NCI-H2107 treated with DMSO at 0.1 percent for 48 hours (cell line): ENCODE measurements around the gene LDLRAD4.

Experiments
- DNase-seq: peaks from one replicate; lab custom pipeline; 2025; ENCODE audit not compliant: unreplicated experiment; lab: John Stamatoyannopoulos, UW

Gene LDLRAD4

GRCh38 chr18:13264091-13265007, 45.8 kb downstream of the LDLRAD4 start:
- DNase-seq = no peak

DNA sequence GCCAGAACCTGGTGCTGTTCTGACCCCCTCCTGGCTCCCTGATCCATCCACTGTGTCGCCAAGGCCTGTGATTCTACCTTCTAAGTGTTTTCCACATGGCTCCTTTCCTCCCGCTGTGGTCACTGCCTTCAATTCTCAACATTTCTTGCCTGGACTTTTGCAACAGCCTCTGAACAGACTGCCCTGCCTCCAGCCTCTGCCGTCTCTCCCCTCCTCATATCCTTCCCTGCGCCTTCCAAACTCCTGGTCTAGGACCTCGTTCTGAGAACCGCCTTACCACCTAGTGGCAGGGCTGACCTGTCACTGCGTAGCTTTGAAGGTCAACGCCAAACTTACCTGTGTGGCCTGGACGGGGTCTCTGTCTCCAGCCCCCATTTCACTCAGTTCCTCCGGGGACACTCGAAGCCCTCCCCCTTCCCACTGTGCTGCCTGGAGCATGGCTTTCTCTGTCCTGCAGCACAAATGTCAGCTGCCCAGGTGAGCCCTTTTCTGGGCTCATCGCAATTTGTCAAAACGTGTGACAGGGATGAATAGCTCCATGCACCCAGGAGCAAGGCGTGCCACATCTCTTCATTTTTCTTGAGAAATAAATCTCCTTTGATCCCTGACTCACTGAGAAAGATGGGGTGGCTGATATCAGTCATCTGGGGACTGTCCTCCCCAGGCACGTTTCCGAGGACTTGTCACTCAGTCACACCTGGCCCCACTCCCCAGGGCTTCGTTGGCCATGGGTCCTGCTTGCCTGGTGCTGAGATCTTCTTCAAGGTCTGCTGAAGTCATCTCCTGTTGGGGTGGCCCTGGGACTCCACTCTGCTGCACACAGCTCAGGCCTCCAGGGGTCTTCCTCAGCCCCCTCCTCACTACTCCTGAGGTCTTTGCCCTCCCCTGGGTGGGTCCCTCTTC, 46.7 kb downstream of the LDLRAD4 start:
- no peak for DNase-seq

GRCh38 chr18:13265911-13266217, 47.3 kb downstream of the LDLRAD4 start:
- DNase-seq = no peak

- no peak for DNase-seq
These were observed 47.9 kb downstream of the LDLRAD4 start for GRCh38 chr18:13266218-13267100.

- DNase-seq = no peak
These were observed 48.9 kb downstream of the LDLRAD4 start for GRCh38 chr18:13267431-13267873.

DNA sequence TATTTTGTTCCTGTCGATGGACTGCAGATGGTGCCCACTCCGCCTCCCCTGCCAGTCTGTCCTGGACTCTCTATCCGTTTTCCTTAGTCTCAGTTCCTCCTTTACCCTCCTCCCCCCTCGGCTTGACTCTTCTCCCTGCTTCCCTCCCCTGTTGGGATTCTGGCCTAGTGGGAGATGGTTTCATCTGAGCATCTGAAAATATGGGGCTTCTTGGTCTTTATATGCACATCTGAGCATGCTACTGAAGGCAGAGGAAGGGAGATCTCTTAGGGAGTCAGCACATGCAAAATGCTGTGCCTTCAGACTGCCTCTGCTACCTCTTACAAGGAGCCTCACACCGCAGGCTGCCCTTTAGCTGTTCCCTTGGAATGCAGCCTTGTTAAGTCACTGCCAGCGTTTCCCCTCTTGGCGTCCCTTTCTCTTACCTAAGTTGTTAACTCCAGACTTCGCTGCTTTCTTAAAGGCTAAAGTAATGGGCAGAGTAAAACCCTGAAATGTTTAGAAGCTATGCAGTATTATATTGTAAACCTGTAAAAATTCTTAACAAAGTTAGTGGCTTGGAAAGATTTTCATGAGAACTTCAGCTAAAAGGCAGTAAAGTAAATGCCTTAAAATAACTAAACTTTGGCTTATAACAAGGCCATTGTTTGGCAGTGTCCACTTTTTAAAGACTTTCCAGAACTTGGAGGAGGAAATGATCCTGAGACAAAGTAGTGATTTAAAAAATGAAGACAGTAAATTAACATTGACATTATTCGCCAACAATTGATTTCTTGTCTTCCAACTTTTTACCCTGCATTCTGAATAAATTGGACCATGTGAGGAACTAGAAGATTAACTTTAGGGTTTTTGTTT, 49.8 kb downstream of the LDLRAD4 start:
- no peak for DNase-seq

DNA sequence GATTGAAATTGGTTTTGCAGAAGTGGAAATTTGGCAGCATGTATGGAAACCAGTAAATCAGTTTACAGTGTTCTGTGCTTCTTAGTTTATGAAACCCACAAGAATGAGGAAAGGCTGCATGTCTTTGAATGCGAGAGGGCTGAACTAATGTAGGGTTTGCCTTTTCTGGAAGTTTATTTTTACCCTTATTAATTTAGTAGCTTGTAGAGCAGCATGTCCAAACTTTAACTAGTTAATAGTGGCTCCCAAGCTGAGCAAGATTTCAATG, 50.4 kb downstream of the LDLRAD4 start:
- DNase-seq = no peak

- DNase-seq = no peak
These were observed 51.0 kb downstream of the LDLRAD4 start for GRCh38 chr18:13269521-13270011.

DNA sequence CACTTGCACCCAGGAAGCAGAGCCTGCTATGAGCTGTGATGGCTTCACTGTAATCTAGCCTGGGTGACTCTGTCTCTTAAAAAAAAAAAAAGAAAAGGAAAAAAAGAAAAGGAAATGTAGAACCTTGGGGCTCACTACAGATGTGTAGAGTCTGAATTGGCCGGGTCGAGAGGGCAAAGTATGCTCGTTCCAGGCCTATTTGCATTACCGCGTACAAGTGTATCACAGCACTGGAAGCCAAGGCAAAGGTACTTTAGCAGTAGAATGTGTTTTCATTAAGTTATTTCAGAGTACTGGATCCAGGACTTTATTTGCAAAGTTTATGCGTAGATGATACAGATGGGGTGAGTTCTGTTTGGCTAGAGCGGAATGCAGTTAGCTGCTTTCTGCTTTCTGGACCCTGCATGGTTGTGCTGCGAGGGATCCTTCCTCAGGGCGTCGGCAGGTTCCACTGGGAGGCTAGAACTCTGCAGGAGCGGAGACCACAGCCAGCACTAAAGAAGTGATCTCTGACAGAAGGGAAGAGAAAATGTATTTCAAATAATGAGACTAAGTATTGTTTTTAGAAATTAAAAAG, 51.8 kb downstream of the LDLRAD4 start:
- DNase-seq = no peak

DNA sequence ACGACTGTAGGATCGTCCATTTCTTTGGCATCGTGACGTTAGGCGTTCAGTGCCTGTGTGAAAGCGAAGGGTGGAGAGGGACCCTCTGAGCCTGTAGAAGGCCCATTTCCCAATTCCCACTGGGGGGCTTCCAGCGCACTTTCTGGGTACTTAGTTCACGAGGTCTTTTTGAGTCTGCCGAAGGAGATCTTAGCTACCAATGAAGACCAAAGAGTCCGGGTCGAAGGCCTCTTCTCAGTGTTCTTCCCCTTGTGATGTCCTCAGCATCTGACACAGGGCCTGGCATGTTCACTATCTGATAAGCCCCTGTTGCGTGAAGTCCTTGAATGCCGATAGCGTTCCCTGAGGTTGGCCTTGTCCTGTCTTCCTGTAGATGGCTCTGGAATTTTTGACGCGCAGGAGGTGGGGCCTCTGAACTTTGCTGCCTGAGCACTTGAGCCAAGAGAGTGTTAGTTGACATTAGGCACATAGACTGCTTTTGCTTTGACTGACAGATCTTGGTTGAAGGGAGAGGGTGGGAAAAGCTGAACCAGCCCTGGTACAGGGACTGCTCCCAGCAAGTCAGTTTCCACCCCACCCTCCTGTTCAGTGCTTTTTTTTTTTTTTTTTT, 52.8 kb downstream of the LDLRAD4 start:
- no peak for DNase-seq

- DNase-seq = no peak
These were observed 53.9 kb downstream of the LDLRAD4 start for GRCh38 chr18:13272416-13272815.

GRCh38 chr18:13273800-13274199, 55.2 kb downstream of the LDLRAD4 start:
- DNase-seq = no peak

- no peak for DNase-seq
These were observed 56.5 kb downstream of the LDLRAD4 start for GRCh38 chr18:13275075-13275474.

DNA sequence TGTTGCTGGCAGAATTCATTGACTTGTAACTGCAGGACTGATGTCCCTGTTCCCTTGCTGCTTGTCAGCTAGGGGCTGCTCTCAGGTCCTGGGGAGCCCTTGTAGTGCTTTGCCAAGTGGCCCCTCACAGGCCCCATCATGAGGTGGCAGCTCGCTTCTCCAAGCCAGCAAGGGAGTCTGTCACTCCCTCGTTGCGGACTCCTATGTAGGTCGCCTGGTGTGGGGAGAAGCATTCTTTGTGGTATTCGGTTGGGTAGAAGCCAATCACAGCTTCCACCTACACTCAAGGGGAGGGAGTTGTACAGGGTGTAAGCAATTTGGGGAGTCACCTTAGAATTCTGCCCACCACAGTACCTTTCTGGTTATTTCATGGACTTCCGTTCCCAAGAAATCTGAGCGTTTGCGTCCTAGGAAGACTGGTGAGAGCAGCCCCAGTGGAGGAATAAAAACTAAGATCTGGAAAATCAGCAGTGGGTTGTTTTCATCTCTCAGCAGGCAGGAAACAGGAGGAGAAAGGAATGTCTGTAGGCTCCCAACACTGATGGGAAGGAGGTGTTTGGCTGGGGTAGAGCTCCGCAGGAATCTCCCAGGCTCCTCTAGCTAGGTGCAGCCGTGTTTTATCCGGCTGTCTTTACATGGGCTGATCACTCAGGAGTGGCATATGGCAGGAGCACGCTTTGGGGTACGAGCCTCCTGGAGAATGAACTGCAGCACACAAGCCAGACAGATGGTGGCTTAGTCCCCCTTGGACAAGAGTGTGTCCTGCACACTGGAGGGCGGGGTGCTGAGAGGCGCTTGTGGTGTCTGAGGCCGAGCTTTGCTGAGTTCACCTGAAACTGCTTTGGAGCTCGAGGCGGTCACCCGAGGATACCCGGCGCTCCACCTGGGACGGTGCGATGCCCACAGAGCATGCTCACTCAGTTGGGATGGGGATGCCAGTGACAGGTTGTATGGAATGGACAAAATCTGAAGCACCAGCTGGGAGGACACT, 58.3 kb downstream of the LDLRAD4 start:
- no peak for DNase-seq

DNA sequence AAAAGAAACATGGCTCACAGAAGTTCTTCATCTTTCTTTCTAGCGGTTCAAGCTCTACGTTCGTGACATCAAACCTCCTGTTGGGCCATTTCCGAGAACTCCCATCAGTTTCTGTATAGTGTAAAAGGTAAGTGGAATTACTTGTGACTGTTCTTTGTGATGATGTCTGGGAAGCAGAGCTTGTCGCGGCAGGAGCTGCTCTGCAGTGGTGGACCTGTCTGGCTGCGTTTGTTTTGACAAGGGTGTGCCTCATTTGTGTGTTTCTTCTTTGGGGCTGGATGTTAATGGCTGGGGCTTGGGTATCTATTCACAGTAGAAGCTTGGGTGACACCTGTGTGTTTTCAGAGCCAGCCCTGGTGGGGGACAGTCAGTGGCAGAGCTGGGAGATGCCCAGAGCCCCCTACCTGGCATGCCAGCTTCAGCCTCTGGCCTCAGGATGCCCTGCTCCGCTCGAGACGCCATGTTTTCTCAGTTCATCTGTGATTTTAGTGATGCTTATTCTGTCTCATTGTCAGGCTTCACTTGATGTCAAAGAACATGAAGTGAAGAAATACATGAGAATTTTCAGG, 59.6 kb downstream of the LDLRAD4 start:
- DNase-seq = no peak

DNA sequence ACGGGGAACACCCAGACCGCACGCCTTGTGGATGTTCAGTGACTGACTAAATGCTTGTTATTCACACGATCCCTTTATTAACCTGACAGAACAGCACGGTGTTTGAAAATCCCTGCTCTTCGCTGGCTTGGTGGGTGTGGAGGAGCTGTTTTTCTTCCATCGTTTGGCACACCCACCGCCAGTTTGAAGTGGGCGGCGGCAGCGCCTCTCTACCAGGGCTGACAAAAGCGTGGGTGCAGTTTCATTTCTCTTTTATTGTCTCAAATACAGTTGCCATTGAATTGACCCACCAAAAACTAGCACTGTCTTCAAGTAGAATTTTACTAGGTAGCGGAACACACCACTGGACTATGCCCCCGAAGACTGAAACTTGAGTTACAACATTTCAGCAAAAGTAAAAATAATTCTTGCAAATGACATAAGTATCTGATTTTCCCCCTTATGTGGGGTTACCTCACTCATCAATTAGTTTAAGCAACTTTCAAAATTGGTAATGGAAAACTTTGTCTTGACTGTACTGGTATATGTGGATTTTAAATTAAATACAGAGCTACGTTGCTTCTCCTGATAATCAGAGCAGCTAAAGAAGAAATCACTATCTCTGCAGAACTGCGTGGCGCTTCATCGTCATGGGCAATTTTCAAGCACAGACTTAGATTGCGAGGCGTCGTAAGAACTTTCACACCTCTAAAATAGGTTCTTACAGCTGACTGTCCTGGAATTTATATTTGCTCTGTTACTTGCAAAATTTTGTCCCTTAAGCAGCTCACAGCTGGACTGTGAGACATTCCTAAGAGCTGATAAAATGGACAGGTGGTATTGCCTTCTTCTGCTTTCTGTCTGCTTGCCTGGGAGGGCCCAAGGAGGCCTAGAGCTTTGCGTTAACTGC, 60.9 kb downstream of the LDLRAD4 start:
- DNase-seq = no peak
